K562 (cell line): ENCODE results near the gene HOXA7. TPM values are rescaled to one million over a fixed set of nuclear protein-coding genes. Genes with fewer than 3 reads are reported as not detected.

Source experiments
- ATAC-seq: fragments of 200-7000 bp; cut with Tn5 transposase; 3 replicates; pipeline ENCODE4 v1.9.1; 2020; ENCODE audit warnings: moderate library complexity
- BruUV-seq: library from RNA; stranded (reverse); fragments of 400-500 nt; replicated peaks from 2 replicates; lab custom pipeline; 2021; lab: Mats Ljungman, UMichigan
- CTCF ChIA-PET: fragments of 300-600 bp; formaldehyde crosslinking; extraction: SDS; loops from one replicate; lab custom pipeline; 2021; ENCODE audit warnings: low intra/inter-chr PET ratio; lab: Yijun Ruan, JAX
- POLR2A ChIA-PET: fragments of 300-600, 350-650 bp; sonication (Branson Sonifier 250); formaldehyde crosslinking; extraction: SDS; loops from one replicate; lab custom pipeline; 2021; ENCODE audit warnings: antibody characterized with exemption, inconsistent platforms; lab: Yijun Ruan, JAX
- DNase-seq, 4 experiments: peaks; one replicate each; pipeline versions ENCODE4 v3.0.0 to v3.0.0-alpha.2; 2011 to 2018; ENCODE audit warnings: low spot score in 3 of 4, mixed read lengths in 3 of 4; ENCODE audit errors: extremely low read depth in 1 of 4
- FAIRE-seq: peaks from 2 replicates; lab custom pipeline; 2011; peaks lifted over from hg19 to GRCh38; lab: Jason Lieb, UNC
- H2AFZ ChIP-seq: 2 replicates; pipeline ENCODE4 v1.6.0; 2011; ENCODE audit warnings: low read depth, low read length, control low read depth, inconsistent platforms
- H3K27ac ChIP-seq: fragments of 200-600 bp; 3 replicates; pipeline ENCODE4 v1.8.0; 2011; ENCODE audit warnings: low read depth, mild to moderate bottlenecking, control low read depth, inconsistent platforms, low read length, moderate library complexity, mixed read lengths; ENCODE audit errors: extremely low read depth
- H3K27me3 ChIP-seq, 2 experiments: fragments of 300-600 bp in 1 of 2; 2 replicates in 1 of 2; 3 replicates in 1 of 2; pipeline versions ENCODE4 v1.6.0 to v1.8.0; 2011; ENCODE audit warnings: inconsistent platforms in 2 of 2, low read length in 2 of 2, mild to moderate bottlenecking in 1 of 2, mixed read lengths in 1 of 2, moderate library complexity in 1 of 2; ENCODE audit not compliant: control insufficient read depth in 2 of 2, insufficient read depth in 2 of 2
- H3K36me3 ChIP-seq: fragments of 300-600 bp; 3 replicates; pipeline ENCODE4 v1.8.0; 2011; ENCODE audit warnings: mild to moderate bottlenecking, low read length, inconsistent platforms; ENCODE audit not compliant: control insufficient read depth, insufficient read depth
- H3K4me1 ChIP-seq, 2 experiments: fragments of 200-600 bp in 1 of 2; replicated peaks in 1 of 2; 2 replicates in 1 of 2; 3 replicates in 1 of 2; pipeline versions ENCODE4 v1.5.1 to v1.8.0; 2011; ENCODE audit warnings: inconsistent platforms in 2 of 2, low read length in 2 of 2, mild to moderate bottlenecking in 1 of 2, mixed read lengths in 1 of 2, moderate library complexity in 1 of 2; ENCODE audit not compliant: control insufficient read depth in 2 of 2, insufficient read depth in 2 of 2
- H3K4me2 ChIP-seq: 2 replicates; pipeline ENCODE4 v1.6.1; 2011; ENCODE audit warnings: low read length, control low read depth, inconsistent platforms, mixed read lengths; ENCODE audit not compliant: insufficient read depth
- H3K4me3 ChIP-seq: fragments of 200-600 bp; sonication (generic), shearing (Covaris generic); 2 replicates; pipeline ENCODE4 v1.5.1; 2016; ENCODE audit warnings: control low read depth, inconsistent platforms
- H3K79me2 ChIP-seq: fragments of 200-600 bp; 3 replicates; pipeline ENCODE4 v1.8.0; 2011; ENCODE audit warnings: low read length, inconsistent platforms; ENCODE audit not compliant: control insufficient read depth, insufficient read depth
- H3K9ac ChIP-seq, 2 experiments: 2 replicates each; pipeline versions ENCODE4 v1.6.0 to v1.6.1; 2011; ENCODE audit warnings: low read depth in 2 of 2, low read length in 2 of 2, control low read depth in 1 of 2, inconsistent platforms in 1 of 2, mild to moderate bottlenecking in 1 of 2, mixed read lengths in 1 of 2; ENCODE audit not compliant: insufficient read depth in 1 of 2
- H3K9me1 ChIP-seq: one replicate; pipeline ENCODE4 v1.6.0; 2011; ENCODE audit warnings: inconsistent platforms, mild to moderate bottlenecking, low read length, moderate library complexity; ENCODE audit not compliant: control insufficient read depth, insufficient read depth
- H3K9me3 ChIP-seq: replicated peaks from 2 replicates; pipeline ENCODE4 v1.5.1; 2011; ENCODE audit warnings: low read depth, low read length, inconsistent platforms; ENCODE audit not compliant: control insufficient read depth, insufficient read depth
- H4K20me1 ChIP-seq: replicated peaks from 2 replicates; pipeline ENCODE4 v1.6.1; 2011; ENCODE audit warnings: low read length, inconsistent platforms, mixed read lengths; ENCODE audit not compliant: control insufficient read depth, insufficient read depth
- CXXC5 ChIP-seq: fragments of 250-450 bp; sonication (Bioruptor Pico); IDR thresholded peaks from 2 replicates; pipeline ENCODE4 v1.8.0; 2022; ENCODE audit warnings: inconsistent platforms, mild to moderate bottlenecking, moderate library complexity
- MAZ ChIP-seq, 2 experiments: fragments of 450-650 bp in 1 of 2; sonication (generic) in 1 of 2; formaldehyde crosslinking; IDR thresholded peaks in 1 of 2; conservative IDR thresholded peaks in 1 of 2; 2 replicates each; pipeline versions ENCODE4 v1.4.0 to v1.5.0; 2020; ENCODE audit warnings: mild to moderate bottlenecking in 1 of 2, missing genetic modification reagents in 1 of 2
- MEIS2 ChIP-seq: fragments of 450-650 bp; IDR thresholded peaks from 2 replicates; pipeline ENCODE4 v1.6.1; 2014; ENCODE audit warnings: mild to moderate bottlenecking; ENCODE audit not compliant: partially characterized antibody
- NKRF ChIP-seq: fragments of 450-650 bp; IDR thresholded peaks from 2 replicates; pipeline ENCODE4 v1.6.1; 2016; ENCODE audit warnings: borderline replicate concordance
- NRF1 ChIP-seq, 2 experiments: fragments of 450-650 bp; IDR thresholded peaks in 1 of 2; conservative IDR thresholded peaks in 1 of 2; 2 replicates each; pipeline ENCODE4 v1.6.1; 2014; ENCODE audit warnings: mild to moderate bottlenecking in 2 of 2
- PKNOX1 ChIP-seq: fragments of 450-650 bp; IDR thresholded peaks from 2 replicates; pipeline ENCODE4 v1.6.1; 2016
- RAD21 ChIP-seq, 2 experiments: fragments of 250-450 bp in 1 of 2; fragments of 450-650 bp in 1 of 2; sonication (Bioruptor Pico) in 1 of 2; formaldehyde crosslinking in 1 of 2; IDR thresholded peaks in 1 of 2; conservative IDR thresholded peaks in 1 of 2; 2 replicates each; pipeline versions ENCODE4 v1.4.0 to v1.8.0; 2020 to 2022; ENCODE audit warnings: mild to moderate bottlenecking in 2 of 2, moderate library complexity in 1 of 2
- SMARCE1 ChIP-seq: fragments of 450-650 bp; IDR thresholded peaks from 2 replicates; pipeline ENCODE4 v1.7.1; 2016; ENCODE audit warnings: mild to moderate bottlenecking
- TFAP4 ChIP-seq: sonication (generic); formaldehyde crosslinking; IDR thresholded peaks from 2 replicates; pipeline ENCODE4 v1.8.0; 2022; ENCODE audit warnings: missing genetic modification reagents, mild to moderate bottlenecking, moderate library complexity, borderline replicate concordance
- ZBTB2 ChIP-seq: fragments of 450-650 bp; IDR thresholded peaks from 2 replicates; pipeline ENCODE4 v1.6.1; 2016; ENCODE audit warnings: antibody characterized with exemption
- ZNF263 ChIP-seq: sonication (generic); formaldehyde crosslinking; IDR thresholded peaks from 2 replicates; pipeline ENCODE4 v1.8.0; 2022; ENCODE audit warnings: mild to moderate bottlenecking, missing genetic modification reagents, borderline replicate concordance
- ZNF280A ChIP-seq: fragments of 450-650 bp; IDR thresholded peaks from 2 replicates; pipeline ENCODE4 v1.6.1; 2018; ENCODE audit warnings: mild to moderate bottlenecking, low read depth; ENCODE audit not compliant: partially characterized antibody
- WGBS: fragments of 100-300 bp; shearing (Covaris generic); methylation state at CpG from one replicate; pipeline ENCODE4 v1.1.6; 2016; ENCODE audit warnings: low coverage, mixed read lengths; ENCODE audit not compliant: insufficient coverage; ENCODE audit errors: missing lambda C conversion rate; 5-methylcytosine and 5-hydroxymethylcytosine counted together
- in situ Hi-C: fragments of 300-500 bp; cut with MboI; formaldehyde crosslinking; loops from 4 replicates; pipeline ENCODE4 v1.15.0; 2018; ENCODE audit warnings: inconsistent platforms, mixed read lengths
- intact Hi-C: fragments of 100-400 bp; cut with micrococcal nuclease; formaldehyde crosslinking; loops from 2 replicates; pipeline ENCODE4 v1.14.2; 2022
- polyA plus RNA-seq, 8 experiments: library from polyadenylated mRNA; depleted of rRNA in 4 of 8; stranded (reverse) in 5 of 8; unstranded in 3 of 8; fragments of >200 nt; fragmentation: Nextera tagmentation in 2 of 8; fragmentation: Illumina TruSeq in 1 of 8; extraction: Ambion mirVana in 2 of 8; extraction: Trizol in 1 of 8; gene quantifications; 2 replicates each; pipeline versions ENCODE4 v1.2.1 to v1.2.3, GENCODE V29; 2011 to 2014; ENCODE audit warnings: inconsistent platforms in 1 of 8, missing spikeins in 1 of 8
- total RNA-seq, 7 experiments: library from RNA; depleted of rRNA in 6 of 7; stranded (reverse); fragments of >200 nt in 6 of 7; fragmentation: Illumina TruSeq in 2 of 7; extraction: Trizol in 2 of 7; gene quantifications; 2 replicates each; pipeline versions ENCODE4 v1.2.1 to v1.2.3, GENCODE V29; 2011 to 2021; ENCODE audit warnings: low replicate concordance in 1 of 7

The HOXA7 gene
- total and polyA plus RNA-seq, 9 of the 15 experiments (the other 6 are each of a cell fraction or from before 2014, with no cell fraction given) = not detected

GRCh38 chr7:27150568-27151340 is 5.7 kb downstream of the HOXA7 start:
- in situ Hi-C loops = loop anchor here (25.0 kb wide), 3 partner anchors 638 to 1263 kb away; no protein-coding TSS in a partner anchor
- intact Hi-C loops = no loop called here
- FAIRE-seq = no peak
- TF ChIP-seq CXXC5 (CRISPR knock-in tag) (0 out of 2 replicates have a peak, but pooled peaks have one; percentile 27), SMARCE1 (no peak), MEIS2 (peak; percentile 92), PKNOX1 (peak; percentile 90), RAD21 (CRISPR knock-in tag; conservative IDR thresholded peaks at IDR 0.05 in 1 of 2, IDR thresholded peaks at IDR 0.05 in 1 of 2) (peak in 1 of 2 experiments; percentile 54; a peak in 3 of 4 replicates), NRF1 (conservative IDR thresholded peaks at IDR 0.05 in 1 of 2, IDR thresholded peaks at IDR 0.05 in 1 of 2) (0 out of 4 replicates have a peak, but pooled peaks of 1 of the 2 experiments have one; percentile 12), NKRF (no peak), TFAP4 (CRISPR knock-in tag) (peak; percentile 62; the same call in 1 of the 2 replicates), MAZ (CRISPR knock-in tag; conservative IDR thresholded peaks at IDR 0.05 in 1 of 2, IDR thresholded peaks at IDR 0.05 in 1 of 2) (0 out of 4 replicates have a peak, but pooled peaks of 1 of the 2 experiments have one; percentile 21), ZNF263 (CRISPR knock-in tag) (no peak), ZNF280A (no peak), ZBTB2 (no peak)

More at GRCh38 chr7:27150568-27151340, 5.7 kb downstream of the HOXA7 start:
- Histone ChIP-seq H3K27ac (no peak overlapping the region), H3K4me3 (no peak overlapping the region), H2AFZ (no peak overlapping the region), H3K9me3 (no peaks in the 10 kb centered on the region), H3K4me1 (peaks cover 0 to 16% of the 10 kb centered on the region in 2 experiments; a peak in 2 of 5 replicates), H3K9ac (no peak overlapping the region), H4K20me1 (no peaks in the 10 kb centered on the region), H3K79me2 (no peaks in the 10 kb centered on the region), H3K36me3 (no peaks in the 10 kb centered on the region), H3K9me1 (no peaks in the 10 kb centered on the region), H3K27me3 (peaks cover 53 to 91% of the 10 kb centered on the region in 2 experiments), H3K4me2 (no peak overlapping the region; the same call in 1 of the 2 replicates)
- peak; percentile 96 for ATAC-seq
- CTCF ChIA-PET = interaction anchor here (0.6 to 1.0 kb wide), 2 partner anchors 16 to 773 kb away, joined by 3 read pairs; no protein-coding TSS in a partner anchor
- POLR2A ChIA-PET = interaction anchor here (1.0 kb wide), 1 partner anchor 11 kb away, joined by 5 read pairs; no protein-coding TSS in a partner anchor
- peak; percentile 54 to 80 (median 75) for DNase-seq
- 7% methylated on average over 50 of the region's 58 CpGs for WGBS
- no TSS peak for BruUV-seq
